Esophagus squamous epithelium (tissue), 5 donors: ENCODE measurements around the gene TPGS1. TPM values are rescaled to one million over a fixed set of nuclear protein-coding genes. Genes with fewer than 3 reads are reported as not detected.
"Not testable (repeated sequence)": the region's sequence is repeated elsewhere in the genome, so short reads cannot be mapped to it uniquely, and the experiment has no call there.

Experiments used
- DNase-seq: peaks from one replicate; lab custom pipeline; 2025; lab: John Stamatoyannopoulos, UW
- H3K27ac ChIP-seq, 4 donors: fragments of 200-600 bp; sonication (generic); one replicate each; pipeline ENCODE4 v1.5.1; 2016 to 2019; ENCODE audit warnings: mild to moderate bottlenecking in 1 of 4
- H3K27me3 ChIP-seq, 4 donors: fragments of 200-600 bp; sonication (generic); 1 replicate in 3 of 4; 2 replicates in 1 of 4; pipeline versions ENCODE4 v1.5.1 to v1.6.0; 2017 to 2021; ENCODE audit warnings: antibody characterized with exemption in 1 of 4
- H3K36me3 ChIP-seq, 3 donors: fragments of 200-600 bp; sonication (generic); one replicate each; pipeline ENCODE4 v1.5.1; 2016 to 2019
- H3K4me1 ChIP-seq, 3 donors: fragments of 200-600 bp; sonication (generic); one replicate each; pipeline ENCODE4 v1.5.1; 2017 to 2019
- H3K4me3 ChIP-seq, 4 donors: fragments of 200-600 bp; sonication (generic); 1 replicate in 3 of 4; 2 replicates in 1 of 4; pipeline ENCODE4 v1.5.1; 2016 to 2019; ENCODE audit warnings: mild to moderate bottlenecking in 2 of 4, moderate library complexity in 1 of 4
- H3K9me3 ChIP-seq, 3 donors: fragments of 200-600 bp; sonication (generic); one replicate each; pipeline ENCODE4 v1.5.1; 2016 to 2019
- POLR2A ChIP-seq, 4 donors: fragments of 450-650 bp; IDR thresholded peaks; one replicate each; pipeline ENCODE4 v1.6.1; 2017; ENCODE audit warnings: antibody characterized with exemption in 4 of 4, mild to moderate bottlenecking in 4 of 4, moderate library complexity in 3 of 4
- WGBS, 2 donors: methylation state at CpG; one replicate each; pipeline ENCODE4 v1.1.5; 2018; 5-methylcytosine and 5-hydroxymethylcytosine counted together
- intact Hi-C: fragments of 100-400 bp; cut with DNase I; formaldehyde crosslinking; loops from one replicate; pipeline ENCODE4 v1.15.0; 2022
- total RNA-seq, 4 donors: library from RNA; depleted of rRNA; stranded (reverse); fragments of >200 nt; gene quantifications; one replicate each; pipeline ENCODE4 v1.1.0, GENCODE V29; 2016
- TF ChIP-seq, protein P1 (sequence below), 6 experiments: fragments of 450-650 bp in 4 of 6; fragments of 200-600 bp in 2 of 6; sonication (generic) in 2 of 6; IDR thresholded peaks; one replicate each; pipeline ENCODE4 v1.5.1; 2016 to 2019; ENCODE audit warnings: antibody characterized with exemption in 6 of 6, mild to moderate bottlenecking in 4 of 6, moderate library complexity in 4 of 6
- donor health status: DM: yes; HTN: yes; CAD: no.

TPGS1 gene
- total RNA-seq, 4 donors from 2014 or later = 29.3 to 46.7 (median 35.6) TPM

DNA sequence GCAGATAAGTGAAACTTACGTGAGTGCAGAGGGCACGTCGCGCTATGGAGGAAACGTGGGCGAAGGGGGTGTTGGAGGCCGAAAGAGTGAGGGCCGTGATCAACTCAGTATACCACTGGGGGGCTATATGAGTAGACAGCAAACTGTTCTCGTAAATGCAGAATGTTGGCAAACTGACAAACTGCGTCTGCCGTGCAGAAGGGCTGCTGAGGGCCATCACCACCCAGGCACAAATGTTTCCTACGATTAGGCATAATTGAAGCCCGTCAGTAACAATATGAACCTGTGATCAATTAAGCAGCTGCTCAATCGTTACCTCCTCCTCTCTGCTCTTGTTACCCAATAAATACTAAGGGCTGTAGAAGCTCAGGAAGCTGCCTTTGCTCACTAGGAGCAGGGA, 28.3 kb upstream of the TPGS1 start:
- Histone ChIP-seq H3K4me1 (peaks cover 0 to 6% (median 0%) of the 10 kb centered on the region in 3 donors), H3K4me3 (no peak overlapping the region), H3K27me3 (peaks cover 0 to 24% (median 0%) of the 10 kb centered on the region in 4 donors), H3K9me3 (no peaks in the 10 kb centered on the region), H3K27ac (no peak overlapping the region), H3K36me3 (no peaks in the 10 kb centered on the region)
- DNase-seq = no peak
- no peak for TF ChIP-seq POLR2A (IDR thresholded peaks at IDR 0.05)
- TF ChIP-seq, protein P1, sequence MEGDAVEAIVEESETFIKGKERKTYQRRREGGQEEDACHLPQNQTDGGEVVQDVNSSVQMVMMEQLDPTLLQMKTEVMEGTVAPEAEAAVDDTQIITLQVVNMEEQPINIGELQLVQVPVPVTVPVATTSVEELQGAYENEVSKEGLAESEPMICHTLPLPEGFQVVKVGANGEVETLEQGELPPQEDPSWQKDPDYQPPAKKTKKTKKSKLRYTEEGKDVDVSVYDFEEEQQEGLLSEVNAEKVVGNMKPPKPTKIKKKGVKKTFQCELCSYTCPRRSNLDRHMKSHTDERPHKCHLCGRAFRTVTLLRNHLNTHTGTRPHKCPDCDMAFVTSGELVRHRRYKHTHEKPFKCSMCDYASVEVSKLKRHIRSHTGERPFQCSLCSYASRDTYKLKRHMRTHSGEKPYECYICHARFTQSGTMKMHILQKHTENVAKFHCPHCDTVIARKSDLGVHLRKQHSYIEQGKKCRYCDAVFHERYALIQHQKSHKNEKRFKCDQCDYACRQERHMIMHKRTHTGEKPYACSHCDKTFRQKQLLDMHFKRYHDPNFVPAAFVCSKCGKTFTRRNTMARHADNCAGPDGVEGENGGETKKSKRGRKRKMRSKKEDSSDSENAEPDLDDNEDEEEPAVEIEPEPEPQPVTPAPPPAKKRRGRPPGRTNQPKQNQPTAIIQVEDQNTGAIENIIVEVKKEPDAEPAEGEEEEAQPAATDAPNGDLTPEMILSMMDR (IDR thresholded peaks at IDR 0.05) = no peak
- 72 to 75% methylated on average over 6 to 8 of the region's 14 CpGs for WGBS, 2 donors
- intact Hi-C loops = no loop called here

DNA sequence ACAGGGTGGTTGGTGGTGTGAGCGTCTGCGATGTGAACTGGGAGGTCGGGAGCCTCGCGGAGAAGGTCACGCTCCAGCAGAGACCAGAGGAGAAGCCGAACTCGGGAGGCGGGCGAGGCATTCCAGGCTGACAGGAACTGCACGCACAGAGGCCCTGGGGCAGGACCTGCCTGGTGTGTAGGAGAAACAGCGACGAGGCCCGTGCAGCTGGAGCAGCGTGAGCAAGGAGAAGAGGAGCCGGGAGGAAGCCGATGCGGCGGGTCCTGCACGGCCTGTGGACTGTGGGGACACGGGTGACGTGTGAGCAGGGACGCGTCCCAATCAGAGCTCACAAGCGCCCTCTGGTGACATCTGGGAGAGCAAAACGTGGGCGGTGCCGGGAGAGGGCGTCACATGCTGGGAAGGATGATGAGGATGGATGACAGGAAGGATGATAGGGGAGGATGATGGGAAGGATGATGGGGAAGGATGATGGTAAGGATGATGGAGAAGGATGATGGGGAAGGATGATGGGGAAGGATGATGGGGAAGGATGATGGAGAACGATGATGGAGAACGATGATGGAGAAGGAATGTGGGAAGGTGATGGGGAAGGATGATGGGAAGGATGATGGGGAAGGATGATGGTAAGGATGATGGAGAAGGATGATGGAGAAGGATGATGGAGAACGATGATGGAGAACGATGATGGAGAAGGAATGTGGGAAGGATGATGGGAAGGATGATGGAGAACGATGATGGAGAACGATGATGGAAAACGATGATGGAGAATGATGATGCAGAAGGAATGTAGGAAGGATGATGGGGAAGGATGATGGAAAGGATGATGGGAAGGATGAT, 27.1 kb upstream of the TPGS1 start:
- peaks cover 0 to 9% (median 0%) of the 10 kb centered on the region in 3 donors for H3K4me1 ChIP-seq
- H3K36me3 ChIP-seq = no peaks in the 10 kb centered on the region
- DNase-seq = no peak
- WGBS, 2 donors = 21 to 37% methylated on average over 33 to 36 of the region's 36 CpGs
- H3K27me3 ChIP-seq = peaks cover 0 to 25% (median 0%) of the 10 kb centered on the region in 4 donors
- H3K4me3 ChIP-seq = peak overlapping the region in 3 of 4 donors; percentile 14 to 36 (median 27)
- intact Hi-C loops = no loop called here
- no peaks in the 10 kb centered on the region for H3K9me3 ChIP-seq
- peak overlapping the region in 1 of 4 donors; percentile 46 for H3K27ac ChIP-seq
- TF ChIP-seq, protein P1 (IDR thresholded peaks at IDR 0.05) = peak in 5 of 6 experiments; percentile 23 to 62 (median 49)
- TF ChIP-seq POLR2A (IDR thresholded peaks at IDR 0.05) = no peak

DNA sequence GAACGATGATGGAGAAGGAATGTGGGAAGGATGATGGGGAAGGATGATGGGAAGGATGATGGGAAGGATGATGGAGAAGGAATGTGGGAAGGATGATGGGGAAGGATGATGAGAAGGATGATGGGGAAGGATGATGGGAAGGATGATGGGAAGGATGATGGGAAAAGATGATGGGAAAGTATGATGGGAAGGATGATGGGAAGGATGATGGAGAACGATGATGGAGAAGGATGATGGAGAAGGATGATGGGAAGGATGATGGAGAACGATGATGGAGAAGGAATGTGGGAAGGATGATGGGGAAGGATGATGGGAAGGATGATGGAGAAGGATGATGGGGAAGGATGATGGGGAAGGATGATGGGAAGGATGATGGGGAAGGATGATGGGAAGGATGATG, 26.2 kb upstream of the TPGS1 start:
- Histone ChIP-seq H3K4me1 (peaks cover 3 to 18% (median 3%) of the 10 kb centered on the region in 3 donors), H3K27me3 (peaks cover 0 to 34% (median 0%) of the 10 kb centered on the region in 4 donors)
- DNase-seq, H3K4me3 ChIP-seq, H3K9me3 ChIP-seq, H3K27ac ChIP-seq, H3K36me3 ChIP-seq, intact Hi-C loops: not testable (repeated sequence)
- 78 to 90% methylated on average over 3 of the region's 3 CpGs for WGBS, 2 donors

DNA sequence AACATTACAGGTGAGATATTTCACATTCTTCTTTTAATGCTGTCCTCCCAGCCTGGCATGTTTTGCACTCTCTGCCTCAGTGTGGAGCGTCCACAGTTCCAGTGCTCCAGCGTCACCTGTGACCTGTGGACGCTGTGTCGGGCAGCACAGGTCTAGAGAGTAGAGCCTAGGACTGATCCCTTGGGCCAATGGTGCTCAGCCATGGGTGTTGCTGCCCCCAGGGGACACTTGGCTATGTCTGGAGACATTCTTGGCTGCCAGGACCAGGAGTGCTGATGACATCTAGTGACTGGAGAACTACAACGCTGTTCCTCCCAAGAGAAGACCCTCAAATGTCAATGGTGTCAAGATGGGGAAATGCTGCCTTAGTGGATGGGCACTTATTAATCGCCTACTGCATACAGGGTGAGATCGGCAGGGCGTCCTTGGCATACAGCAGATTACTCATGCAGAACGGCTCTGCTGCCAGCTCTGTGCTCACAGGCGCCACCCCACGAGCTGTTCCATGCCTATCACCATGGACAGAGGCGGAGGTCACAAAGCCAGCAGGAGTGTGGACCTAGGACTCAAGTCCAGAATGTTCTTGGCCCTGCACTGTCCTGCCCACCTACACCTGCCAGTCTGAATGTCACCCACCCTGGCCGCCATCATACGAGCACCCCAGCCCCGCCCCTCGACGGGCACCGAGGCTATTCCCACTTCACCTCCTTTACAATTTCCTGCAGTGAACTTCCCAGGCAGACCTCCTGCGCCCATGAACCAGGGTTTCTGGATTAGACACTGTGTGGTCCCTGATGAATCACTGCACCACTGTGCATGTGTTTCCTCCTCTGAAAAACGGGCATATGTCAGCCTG, 24.9 kb upstream of the TPGS1 start:
- WGBS, 2 donors = 55 to 70% methylated on average over 13 of the region's 20 CpGs
- H3K27me3 ChIP-seq = peaks cover 0 to 46% (median 0%) of the 10 kb centered on the region in 4 donors
- H3K4me3 ChIP-seq = no peak overlapping the region
- no peak for TF ChIP-seq POLR2A (IDR thresholded peaks at IDR 0.05)
- TF ChIP-seq, protein P1 (IDR thresholded peaks at IDR 0.05) = no peak
- H3K36me3 ChIP-seq = no peaks in the 10 kb centered on the region
- no peak for DNase-seq
- no peak overlapping the region for H3K27ac ChIP-seq
- intact Hi-C loops = no loop called here
- no peaks in the 10 kb centered on the region for H3K9me3 ChIP-seq
- H3K4me1 ChIP-seq = peaks cover 3 to 19% (median 3%) of the 10 kb centered on the region in 3 donors

DNA sequence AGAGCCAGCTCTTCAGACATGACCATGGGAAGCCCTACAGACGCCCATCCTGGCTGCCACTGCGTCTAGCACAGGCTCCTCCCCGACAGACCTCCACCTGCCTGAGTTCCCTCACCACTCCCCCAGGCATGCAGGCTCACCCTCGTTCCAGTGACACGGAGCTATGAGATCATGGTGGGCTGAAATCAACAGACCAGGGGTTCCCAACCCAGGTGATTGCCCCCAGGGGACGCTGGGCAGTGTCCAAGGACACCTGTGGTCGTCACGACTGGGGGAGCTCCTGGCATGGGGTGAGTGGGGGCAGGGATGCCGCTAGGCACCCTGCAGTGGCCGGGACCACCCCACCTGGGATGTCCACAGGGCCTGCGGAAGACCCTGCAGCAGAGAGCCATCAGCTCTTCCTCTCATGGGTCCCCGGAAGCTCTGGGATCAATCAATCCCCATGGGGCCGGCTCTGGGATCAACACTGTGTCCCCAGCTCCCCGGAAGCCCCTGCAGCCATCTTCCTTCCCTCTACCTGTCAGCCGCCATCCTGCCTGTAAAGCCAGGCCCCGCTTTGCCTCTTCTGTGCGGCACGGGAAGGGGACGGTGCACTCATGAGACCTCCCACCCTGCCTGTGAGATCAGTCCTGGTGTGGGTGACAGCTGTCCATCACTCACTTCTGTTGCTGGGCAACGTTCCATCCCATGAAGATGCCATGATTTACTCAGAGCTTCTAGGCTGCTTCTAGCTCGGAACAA, 23.8 kb upstream of the TPGS1 start:
- intact Hi-C loops = no loop called here
- H3K27me3 ChIP-seq = peaks cover 0 to 46% (median 0%) of the 10 kb centered on the region in 4 donors

More for the DNA sequence above, 23.8 kb upstream of the TPGS1 start:
- TF ChIP-seq, protein P1 (IDR thresholded peaks at IDR 0.05) = no peak
- no peak for TF ChIP-seq POLR2A (IDR thresholded peaks at IDR 0.05)
- Histone ChIP-seq H3K9me3 (no peaks in the 10 kb centered on the region), H3K4me1 (peaks cover 3 to 27% (median 6%) of the 10 kb centered on the region in 3 donors), H3K27ac (no peak overlapping the region), H3K4me3 (no peak overlapping the region), H3K36me3 (no peaks in the 10 kb centered on the region)
- 45 to 64% methylated on average over 9 to 10 of the region's 21 CpGs for WGBS, 2 donors
- no peak for DNase-seq
